GM10248 (cell line): ENCODE results near the gene EIF4H.

Experiments used
- CTCF ChIA-PET: fragments of 300-600 bp; sonication (Branson Sonifier 250); formaldehyde crosslinking; extraction: SDS; loops from one replicate; lab custom pipeline; 2021; ENCODE audit warnings: antibody characterized with exemption; lab: Yijun Ruan, JAX
- POLR2A ChIA-PET: fragments of 350-650 bp; sonication (Branson Sonifier 250); formaldehyde crosslinking; extraction: SDS; loops from one replicate; lab custom pipeline; 2020; ENCODE audit warnings: antibody characterized with exemption; lab: Yijun Ruan, JAX
- DNase-seq: peaks from one replicate; pipeline ENCODE4 v3.0.0; 2012; ENCODE audit errors: extremely low spot score
- CTCF ChIP-seq: IDR thresholded peaks from 2 replicates; pipeline ENCODE4 v1.5.1; 2012; ENCODE audit warnings: mild to moderate bottlenecking, low read depth; ENCODE audit errors: extremely low read depth, missing control alignments, control extremely low read depth

The EIF4H gene

GRCh38 chr7:74185636-74186035 is 11.5 kb downstream of the EIF4H start:
- POLR2A ChIA-PET = no interaction called here
- DNase-seq = no peak
- CTCF ChIA-PET = interaction anchor here (1.3 to 5.5 kb wide), 3 partner anchors 17 to 116 kb away, joined by 3 to 34 read pairs (median 3); no protein-coding TSS in a partner anchor
- no peak for TF ChIP-seq CTCF

- DNase-seq = no peak
- ChIA-PET CTCF (interaction anchor here (2.6 kb wide), 1 partner anchor 18 kb away, joined by 13 read pairs; no protein-coding TSS in a partner anchor), POLR2A (no interaction called here)
- TF ChIP-seq CTCF = no peak
These were observed 13.9 kb downstream of the EIF4H start for GRCh38 chr7:74187915-74188675.

GRCh38 chr7:74190259-74190658 is 16.1 kb downstream of the EIF4H start:
- no peak for DNase-seq
- POLR2A ChIA-PET = interaction anchor here (0.7 kb wide), 1 partner anchor 16 kb away, joined by 10 read pairs; no protein-coding TSS in a partner anchor
- no peak for TF ChIP-seq CTCF
- CTCF ChIA-PET = interaction anchor here (1.1 to 2.8 kb wide), 6 partner anchors 9 to 211 kb away, joined by 3 to 13 read pairs (median 6); no protein-coding TSS in a partner anchor

GRCh38 chr7:74191231-74191630 is 17.1 kb downstream of the EIF4H start:
- DNase-seq = no peak
- CTCF ChIA-PET = interaction anchor here (0.7 to 4.4 kb wide), 9 partner anchors 8 to 210 kb away, joined by 3 to 39 read pairs (median 4); no protein-coding TSS in a partner anchor
- no peak for TF ChIP-seq CTCF
- POLR2A ChIA-PET = interaction anchor here (0.9 kb wide), 1 partner anchor 8 kb away, joined by 3 read pairs; no protein-coding TSS in a partner anchor

- no peak for DNase-seq
- TF ChIP-seq CTCF = no peak
- CTCF ChIA-PET = interaction anchor here (1.0 to 4.4 kb wide), 9 partner anchors 8 to 208 kb away, joined by 4 to 39 read pairs (median 6); partner anchors contain the start of gene EIF4H
- POLR2A ChIA-PET = interaction anchor here (0.6 to 2.1 kb wide), 4 partner anchors 10 to 60 kb away, joined by 3 to 7 read pairs (median 4); no protein-coding TSS in a partner anchor
These were observed 18.9 kb downstream of the EIF4H start for GRCh38 chr7:74193054-74193453.

GRCh38 chr7:74193913-74194312 is 19.8 kb downstream of the EIF4H start:
- POLR2A ChIA-PET = interaction anchor here (2.1 kb wide), 1 partner anchor 11 kb away, joined by 7 read pairs; no protein-coding TSS in a partner anchor
- TF ChIP-seq CTCF = no peak
- no peak for DNase-seq
- CTCF ChIA-PET = interaction anchor here (0.8 to 4.4 kb wide), 9 partner anchors 9 to 207 kb away, joined by 3 to 39 read pairs (median 6); partner anchors contain the start of gene EIF4H
